Upper lobe of left lung (tissue), 6 donors: ENCODE measurements around the gene SHISAL1. TPM values are rescaled to one million over a fixed set of nuclear protein-coding genes. Genes with fewer than 3 reads are reported as not detected.

Experiments used
- ATAC-seq, 2 donors: fragments of 200-7000 bp; cut with Tn5 transposase; one replicate each; pipeline ENCODE4 v1.9.1; 2022; ENCODE audit warnings: mild to moderate bottlenecking in 2 of 2, moderate library complexity in 2 of 2; ENCODE audit not compliant: low FRiP score in 2 of 2
- DNase-seq, 2 donors: peaks; one replicate each; pipeline ENCODE4 v3.0.0-alpha.2; 2019 to 2020
- H3K27ac ChIP-seq, 4 donors: fragments of 200-600 bp; sonication (generic); one replicate each; pipeline ENCODE4 v1.5.1; 2016 to 2019
- H3K27me3 ChIP-seq, 4 donors: fragments of 200-600 bp; sonication (generic); one replicate each; pipeline ENCODE4 v1.5.1; 2017 to 2019
- H3K36me3 ChIP-seq, 4 donors: fragments of 200-600 bp; sonication (generic); one replicate each; pipeline ENCODE4 v1.5.1; 2016 to 2019
- H3K4me1 ChIP-seq, 4 donors: fragments of 200-600 bp; sonication (generic); one replicate each; pipeline ENCODE4 v1.5.1; 2018 to 2019
- H3K4me3 ChIP-seq, 4 donors: fragments of 200-600 bp; sonication (generic); one replicate each; pipeline ENCODE4 v1.5.1; 2017 to 2019; ENCODE audit warnings: mild to moderate bottlenecking in 2 of 4, moderate library complexity in 1 of 4
- H3K9me3 ChIP-seq, 4 donors: fragments of 200-600 bp; sonication (generic); one replicate each; pipeline ENCODE4 v1.5.1; 2018 to 2019
- CTCF ChIP-seq, 6 experiments: fragments of 450-650 bp in 4 of 6; fragments of 200-600 bp in 2 of 6; sonication (generic) in 2 of 6; IDR thresholded peaks; one replicate each; pipeline ENCODE4 v1.5.1; 2016 to 2019; ENCODE audit warnings: antibody characterized with exemption in 6 of 6
- EP300 ChIP-seq, 4 donors: sonication (generic); formaldehyde crosslinking; IDR thresholded peaks; one replicate each; pipeline ENCODE4 v1.5.1; 2017; ENCODE audit warnings: antibody characterized with exemption in 4 of 4, control low read depth in 2 of 4
- POLR2A ChIP-seq, 4 donors: fragments of 450-650 bp; IDR thresholded peaks; one replicate each; pipeline ENCODE4 v1.5.1; 2016 to 2017; ENCODE audit warnings: antibody characterized with exemption in 4 of 4, mild to moderate bottlenecking in 2 of 4
- POLR2AphosphoS5 ChIP-seq, 2 donors: sonication (generic); formaldehyde crosslinking; IDR thresholded peaks; one replicate each; pipeline ENCODE4 v1.5.1; 2017; ENCODE audit warnings: antibody characterized with exemption in 2 of 2
- WGBS, 2 donors: methylation state at CpG; one replicate each; pipeline ENCODE4 v1.1.5; 2017 to 2018; 5-methylcytosine and 5-hydroxymethylcytosine counted together
- total RNA-seq, 6 donors: library from RNA; depleted of rRNA in 4 of 6; stranded (reverse); fragments of >200 nt in 4 of 6; gene quantifications; one replicate each; pipeline versions ENCODE4 v1.1.0 to v1.2.1, GENCODE V29; 2016 to 2021
- donor health status: DM: no; HTN: no; CAD: no; lungs with moderate emphysema.
- donor health status: DM: no; HTN: yes; CAD: no; lungs with severe emphysema.

The SHISAL1 gene
- total RNA-seq, 6 donors from 2014 or later = 0.11 to 1.0 (median 0.20) TPM; not detected in 1

- no peaks in the 10 kb centered on the region for H3K4me1 ChIP-seq
- TF ChIP-seq EP300 (IDR thresholded peaks at IDR 0.05) (no peak), POLR2A (IDR thresholded peaks at IDR 0.05) (no peak), POLR2AphosphoS5 (IDR thresholded peaks at IDR 0.05) (no peak), CTCF (IDR thresholded peaks at IDR 0.05) (no peak)
- no peaks in the 10 kb centered on the region for H3K27me3 ChIP-seq
- no peaks in the 10 kb centered on the region for H3K9me3 ChIP-seq
- no peaks in the 10 kb centered on the region for H3K36me3 ChIP-seq
- H3K27ac ChIP-seq = no peak overlapping the region
- no peak for ATAC-seq
- DNase-seq = no peak
- no peak overlapping the region for H3K4me3 ChIP-seq
These were observed 41.7 kb downstream of the SHISAL1 start for GRCh38 chr22:44271010-44271500.

- H3K27me3 ChIP-seq = no peaks in the 10 kb centered on the region
- no peaks in the 10 kb centered on the region for H3K36me3 ChIP-seq
- no peak overlapping the region for H3K27ac ChIP-seq
- H3K4me3 ChIP-seq = no peak overlapping the region
- H3K9me3 ChIP-seq = no peaks in the 10 kb centered on the region
- ATAC-seq (no peak), DNase-seq (no peak)
- TF ChIP-seq EP300 (IDR thresholded peaks at IDR 0.05) (no peak), POLR2AphosphoS5 (IDR thresholded peaks at IDR 0.05) (no peak), POLR2A (IDR thresholded peaks at IDR 0.05) (no peak), CTCF (IDR thresholded peaks at IDR 0.05) (no peak)
- 70 to 85% methylated on average over 4 to 9 of the region's 9 CpGs for WGBS, 2 donors
- H3K4me1 ChIP-seq = no peaks in the 10 kb centered on the region
These were observed 42.2 kb downstream of the SHISAL1 start for GRCh38 chr22:44270556-44270880.

- WGBS, 2 donors = 84 to 86% methylated on average over 17 of the region's 17 CpGs
- DNase-seq (no peak), ATAC-seq (no peak)
- H3K4me1 ChIP-seq = no peaks in the 10 kb centered on the region
- H3K36me3 ChIP-seq = no peaks in the 10 kb centered on the region
- H3K27me3 ChIP-seq = no peaks in the 10 kb centered on the region
- no peak overlapping the region for H3K4me3 ChIP-seq
- no peak overlapping the region for H3K27ac ChIP-seq
- TF ChIP-seq EP300 (IDR thresholded peaks at IDR 0.05) = no peak
- no peak for TF ChIP-seq POLR2AphosphoS5 (IDR thresholded peaks at IDR 0.05)
- TF ChIP-seq CTCF (IDR thresholded peaks at IDR 0.05) = no peak
- no peak for TF ChIP-seq POLR2A (IDR thresholded peaks at IDR 0.05)
- no peaks in the 10 kb centered on the region for H3K9me3 ChIP-seq
These were observed 42.8 kb downstream of the SHISAL1 start for GRCh38 chr22:44269757-44270555.

- Histone ChIP-seq H3K27ac (no peak overlapping the region), H3K9me3 (no peaks in the 10 kb centered on the region), H3K4me1 (no peaks in the 10 kb centered on the region), H3K36me3 (no peaks in the 10 kb centered on the region), H3K4me3 (no peak overlapping the region), H3K27me3 (no peaks in the 10 kb centered on the region)
- 71 to 89% methylated on average over 4 to 5 of the region's 5 CpGs for WGBS, 2 donors
- TF ChIP-seq CTCF (IDR thresholded peaks at IDR 0.05) (no peak), POLR2A (IDR thresholded peaks at IDR 0.05) (no peak), EP300 (IDR thresholded peaks at IDR 0.05) (no peak), POLR2AphosphoS5 (IDR thresholded peaks at IDR 0.05) (no peak)
- DNase-seq (no peak), ATAC-seq (no peak)
These were observed 43.6 kb downstream of the SHISAL1 start for GRCh38 chr22:44269117-44269498.
